Neuron (in vitro differentiated cells): Measurements from ENCODE around the gene PLD5.

ENCODE experiments used
- H2AFZ ChIP-seq: one replicate; pipeline ENCODE4 v1.6.1; 2013; ENCODE audit warnings: low read depth, mild to moderate bottlenecking, inconsistent platforms, low read length, moderate library complexity
- H3K27me3 ChIP-seq: one replicate; pipeline ENCODE4 v1.6.1; 2013; ENCODE audit warnings: low read length; ENCODE audit not compliant: insufficient read depth
- H3K36me3 ChIP-seq: one replicate; pipeline ENCODE4 v1.6.1; 2013; ENCODE audit warnings: low read length; ENCODE audit not compliant: insufficient read depth
- H3K4me1 ChIP-seq: one replicate; pipeline ENCODE4 v1.6.1; 2013; ENCODE audit warnings: low read length; ENCODE audit not compliant: insufficient read depth
- H3K4me3 ChIP-seq: 2 replicates; pipeline ENCODE4 v1.5.1; 2013; ENCODE audit warnings: mild to moderate bottlenecking, low read length, moderate library complexity
- H3K9me3 ChIP-seq: one replicate; pipeline ENCODE4 v1.6.1; 2013; ENCODE audit warnings: low read length

The PLD5 gene

DNA sequence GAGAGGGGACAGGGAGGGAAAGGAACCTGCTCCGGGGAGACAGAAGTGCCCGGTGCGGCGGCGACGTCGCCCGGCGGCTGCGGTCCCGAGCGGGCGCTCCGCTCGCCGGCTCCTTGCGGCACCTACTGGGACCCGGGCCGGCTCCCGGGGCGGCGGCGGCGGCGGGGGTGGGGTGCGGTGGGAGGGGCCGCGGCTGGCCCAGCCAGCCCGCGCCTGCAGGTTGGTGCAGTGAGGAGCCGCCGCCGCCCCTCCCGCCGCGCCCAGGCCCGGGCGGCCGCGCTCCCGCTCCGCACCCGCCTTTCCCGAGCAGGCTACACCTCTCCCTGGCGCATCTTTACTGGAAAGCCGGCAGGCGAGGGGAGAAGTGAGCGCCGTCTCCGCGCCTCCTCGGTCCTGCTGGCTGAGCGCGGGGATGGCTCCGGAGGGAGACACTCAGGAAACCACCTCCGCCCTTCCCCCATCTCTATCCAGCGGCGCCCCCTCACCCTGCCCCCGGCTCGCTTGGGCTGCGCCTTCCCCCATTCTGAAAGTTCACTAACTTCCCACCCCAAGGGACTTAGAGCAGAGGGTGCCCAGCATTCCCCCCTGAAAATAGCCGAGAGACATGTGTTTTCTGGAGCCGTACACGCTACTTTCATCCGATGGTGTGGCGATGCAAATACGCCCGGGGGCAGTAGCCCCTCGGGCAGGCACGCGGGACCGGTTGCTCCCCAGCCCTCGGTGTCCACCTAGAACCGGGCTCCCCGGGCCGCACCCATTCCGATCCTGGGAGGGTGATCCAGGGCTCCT, at the start of gene PLD5:
TSS of gene PLD5 (minus strand) at position 127 of the 789 bp plus-strand sequence.
- H3K36me3 ChIP-seq: no peaks in the 10 kb centered on the region
- H3K4me3 ChIP-seq: peak within 1 kb of the TSS; percentile 57
- peaks cover 11% of the 10 kb centered on the region for H3K4me1 ChIP-seq
- H3K27me3 ChIP-seq: peaks cover 30% of the 10 kb centered on the region
- peak within 1 kb of the TSS; percentile 86 for H2AFZ ChIP-seq
- no peaks in the 10 kb centered on the region for H3K9me3 ChIP-seq

DNA sequence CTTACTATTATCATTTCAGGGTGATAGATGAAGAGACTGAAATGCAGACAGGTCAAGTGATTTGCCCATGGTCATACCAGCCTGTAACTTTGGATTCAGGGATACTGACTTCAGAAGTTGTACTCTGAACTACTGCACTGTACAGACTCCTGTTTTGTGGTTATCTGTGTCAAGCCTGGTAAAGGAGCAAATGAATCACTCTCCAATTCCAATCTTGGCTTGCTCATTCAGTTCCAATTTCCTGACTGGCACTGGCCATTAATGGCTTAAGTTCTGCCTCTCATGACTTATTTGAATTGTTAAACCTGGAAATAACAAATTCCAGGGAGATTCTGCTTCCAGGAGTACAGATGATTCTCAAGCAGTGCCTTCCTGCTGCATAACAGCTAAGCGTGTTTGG, 45.4 kb upstream of the PLD5 start:
- Histone ChIP-seq H3K9me3 (no peaks in the 10 kb centered on the region), H3K4me3 (no peak overlapping the region), H3K36me3 (no peaks in the 10 kb centered on the region), H2AFZ (no peak overlapping the region), H3K4me1 (no peaks in the 10 kb centered on the region), H3K27me3 (peaks cover 4% of the 10 kb centered on the region)

DNA sequence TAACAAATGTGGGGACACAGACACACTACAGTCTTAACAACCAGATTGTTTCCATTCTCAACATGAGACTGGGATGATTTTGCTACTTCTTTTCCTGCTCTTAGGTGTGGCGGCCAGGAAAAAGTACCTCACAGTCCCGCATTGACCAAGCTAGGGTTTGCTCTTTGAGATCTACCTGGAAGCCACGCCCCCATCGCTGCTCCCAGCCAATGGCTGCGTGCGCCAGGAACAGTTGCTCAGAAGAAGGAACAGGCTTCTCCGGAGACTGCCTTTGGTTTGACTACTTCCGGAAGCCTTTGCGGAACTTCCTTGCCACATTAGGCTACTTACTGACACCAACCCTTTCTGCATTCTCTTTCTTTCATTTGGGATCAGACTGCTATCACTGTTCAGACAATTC, 44.2 kb upstream of the PLD5 start:
- no peak overlapping the region for H2AFZ ChIP-seq
- H3K36me3 ChIP-seq: no peaks in the 10 kb centered on the region
- peaks cover 6% of the 10 kb centered on the region for H3K27me3 ChIP-seq
- H3K4me1 ChIP-seq: no peaks in the 10 kb centered on the region
- H3K9me3 ChIP-seq: no peaks in the 10 kb centered on the region
- H3K4me3 ChIP-seq: no peak overlapping the region

DNA sequence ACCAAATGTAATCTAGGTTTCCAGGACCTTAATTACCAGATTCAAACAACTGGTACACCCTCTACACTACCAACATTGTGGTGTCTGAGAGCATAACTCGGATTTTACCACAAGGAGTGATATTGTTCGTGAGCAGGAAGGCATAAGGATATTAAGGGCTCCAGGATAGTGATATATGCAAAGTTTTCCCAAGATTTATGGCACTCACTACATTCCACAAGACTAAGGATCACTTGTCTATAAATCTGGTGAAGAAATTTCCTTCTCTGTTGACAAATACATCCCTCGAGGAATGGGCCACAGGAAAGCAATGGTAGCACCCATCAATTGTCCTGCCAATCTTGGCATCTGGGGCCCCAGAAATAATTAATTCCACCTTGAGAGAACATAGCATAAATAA, 43.1 kb upstream of the PLD5 start:
- Histone ChIP-seq H3K4me1 (no peaks in the 10 kb centered on the region), H3K27me3 (peaks cover 8% of the 10 kb centered on the region), H3K4me3 (no peak overlapping the region), H3K9me3 (no peaks in the 10 kb centered on the region), H3K36me3 (no peaks in the 10 kb centered on the region), H2AFZ (no peak overlapping the region)

DNA sequence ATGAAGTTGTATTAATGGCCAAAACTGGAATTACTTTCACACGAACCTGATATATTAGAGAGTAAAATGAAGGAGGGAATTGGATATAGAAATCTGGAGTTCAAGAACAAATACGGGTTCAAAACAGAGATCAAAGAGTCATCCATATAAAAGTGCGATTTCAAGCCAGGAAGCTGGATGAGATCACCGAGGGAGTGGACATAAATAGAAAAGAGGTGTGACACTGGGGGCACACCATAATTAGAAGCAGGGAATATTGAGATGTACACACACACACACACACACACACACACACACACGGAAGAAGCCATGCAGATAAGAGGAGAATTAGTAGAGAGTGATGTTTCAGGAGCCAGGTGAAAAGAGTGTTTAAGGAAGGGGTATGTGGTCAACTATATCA, 32.3 kb upstream of the PLD5 start:
- Histone ChIP-seq H3K36me3 (no peaks in the 10 kb centered on the region), H2AFZ (no peak overlapping the region), H3K9me3 (peaks cover 3% of the 10 kb centered on the region)

DNA sequence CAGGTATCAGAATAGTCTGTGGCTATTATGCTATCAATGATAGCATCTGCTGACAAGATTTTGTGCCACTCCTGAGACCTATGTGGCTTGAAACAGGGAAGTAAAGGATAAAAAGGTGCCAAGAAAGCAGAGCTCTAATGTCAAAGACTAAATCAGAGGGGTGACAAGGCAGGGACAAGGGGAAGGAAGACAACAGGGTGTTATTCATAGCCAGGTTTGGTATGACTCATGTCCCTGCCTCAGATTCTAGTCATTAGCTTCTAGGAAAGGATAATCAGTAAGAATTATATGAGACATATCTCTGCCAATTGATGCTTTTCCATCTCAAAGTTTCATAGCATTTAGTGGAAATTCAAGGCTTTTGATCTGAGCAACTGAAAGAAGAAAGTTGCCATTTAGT, 31.8 kb upstream of the PLD5 start:
- no peaks in the 10 kb centered on the region for H3K36me3 ChIP-seq
- H3K4me1 ChIP-seq: no peaks in the 10 kb centered on the region
- no peaks in the 10 kb centered on the region for H3K27me3 ChIP-seq
- no peak overlapping the region for H2AFZ ChIP-seq
- H3K4me3 ChIP-seq: no peak overlapping the region
- H3K9me3 ChIP-seq: peaks cover 3% of the 10 kb centered on the region

More for the DNA sequence above, 32.3 kb upstream of the PLD5 start:
- Histone ChIP-seq H3K4me3 (no peak overlapping the region), H3K4me1 (no peaks in the 10 kb centered on the region), H3K27me3 (no peaks in the 10 kb centered on the region)

DNA sequence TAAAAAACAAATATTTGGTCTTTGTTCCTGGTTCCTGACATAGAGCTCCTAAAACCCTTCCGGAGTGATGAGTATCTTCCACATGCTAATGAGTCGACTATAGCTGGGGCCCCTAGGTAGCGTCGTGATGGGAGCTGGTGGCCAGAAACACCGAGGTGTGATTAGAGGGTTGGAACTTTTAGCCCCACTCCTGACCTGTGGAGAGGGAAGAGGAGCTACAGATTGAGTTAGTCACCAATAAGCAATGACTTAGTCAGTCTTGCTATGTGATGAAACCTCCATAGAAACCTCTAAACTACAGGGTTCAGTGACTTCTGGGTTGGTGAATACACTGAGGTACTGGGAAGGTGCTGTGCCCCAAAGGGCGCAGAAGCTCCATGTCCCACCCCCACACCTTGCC, 30.1 kb upstream of the PLD5 start:
- Histone ChIP-seq H3K27me3 (no peaks in the 10 kb centered on the region), H3K9me3 (no peaks in the 10 kb centered on the region), H2AFZ (no peak overlapping the region), H3K4me3 (no peak overlapping the region), H3K4me1 (no peaks in the 10 kb centered on the region), H3K36me3 (no peaks in the 10 kb centered on the region)

DNA sequence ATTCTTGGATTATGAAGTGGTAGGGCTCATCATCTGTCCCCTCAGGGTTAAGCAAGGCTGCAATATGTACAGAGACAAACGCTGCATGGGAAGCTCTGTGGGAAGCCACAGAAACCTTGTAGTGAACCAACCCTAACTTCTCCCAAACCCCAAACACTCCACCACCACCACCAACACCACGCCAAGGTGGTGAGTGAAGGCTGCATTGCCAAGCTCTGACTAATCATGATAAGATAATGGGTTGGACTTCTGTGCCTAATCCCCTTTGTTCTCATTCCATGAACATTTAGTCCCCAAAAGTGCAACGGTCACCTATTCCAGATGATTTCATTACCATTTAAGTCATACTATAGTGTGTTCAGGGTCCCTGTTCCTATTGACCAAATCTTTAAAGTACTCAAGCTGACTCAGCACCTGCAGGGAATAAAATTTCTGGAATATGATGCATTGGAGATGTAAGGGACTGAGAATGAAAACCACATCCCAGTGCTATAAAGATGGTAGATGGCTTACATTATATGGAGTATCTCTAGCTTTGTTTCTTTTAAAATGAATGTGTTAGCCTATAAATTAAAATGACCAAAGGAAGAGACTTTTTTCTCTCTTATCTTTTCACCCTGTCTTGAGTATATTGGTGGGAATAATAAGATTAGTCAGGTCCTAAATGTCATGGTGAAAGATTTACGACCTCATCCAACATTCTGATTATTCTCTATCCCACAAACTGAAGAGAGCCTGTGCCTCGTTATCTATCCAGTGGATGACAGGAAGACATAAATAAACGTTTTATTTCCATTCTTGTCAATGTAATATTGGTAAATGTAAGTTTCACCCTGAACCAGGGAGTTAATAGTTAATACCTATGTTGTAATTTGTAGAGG, 22.6 kb upstream of the PLD5 start:
- Histone ChIP-seq H3K27me3 (no peaks in the 10 kb centered on the region), H3K4me1 (no peaks in the 10 kb centered on the region)

DNA sequence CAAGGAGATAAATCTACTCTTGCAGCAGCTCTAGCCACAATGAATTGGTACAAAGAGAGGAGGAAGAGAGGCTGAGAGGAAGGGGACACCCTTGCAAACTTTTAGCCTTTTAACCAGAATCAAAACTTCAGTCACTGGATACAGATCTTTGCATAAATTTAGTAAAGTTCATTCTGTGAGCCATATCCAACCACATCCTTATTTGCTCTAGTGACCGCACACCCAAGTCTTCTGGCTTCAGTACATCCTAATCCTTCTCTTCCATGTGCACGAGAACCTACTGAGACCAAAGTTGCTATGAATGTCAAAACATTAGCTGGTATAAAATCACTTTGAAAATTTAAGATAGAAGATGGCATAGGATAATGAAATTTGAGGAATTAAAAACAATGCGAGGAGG, 21.9 kb upstream of the PLD5 start:
- Histone ChIP-seq H2AFZ (no peak overlapping the region), H3K27me3 (no peaks in the 10 kb centered on the region), H3K9me3 (no peaks in the 10 kb centered on the region), H3K4me3 (no peak overlapping the region), H3K4me1 (no peaks in the 10 kb centered on the region), H3K36me3 (no peaks in the 10 kb centered on the region)

More for the DNA sequence above, 22.6 kb upstream of the PLD5 start:
- H3K9me3 ChIP-seq: no peaks in the 10 kb centered on the region
- H3K36me3 ChIP-seq: no peaks in the 10 kb centered on the region
- no peak overlapping the region for H2AFZ ChIP-seq
- no peak overlapping the region for H3K4me3 ChIP-seq

DNA sequence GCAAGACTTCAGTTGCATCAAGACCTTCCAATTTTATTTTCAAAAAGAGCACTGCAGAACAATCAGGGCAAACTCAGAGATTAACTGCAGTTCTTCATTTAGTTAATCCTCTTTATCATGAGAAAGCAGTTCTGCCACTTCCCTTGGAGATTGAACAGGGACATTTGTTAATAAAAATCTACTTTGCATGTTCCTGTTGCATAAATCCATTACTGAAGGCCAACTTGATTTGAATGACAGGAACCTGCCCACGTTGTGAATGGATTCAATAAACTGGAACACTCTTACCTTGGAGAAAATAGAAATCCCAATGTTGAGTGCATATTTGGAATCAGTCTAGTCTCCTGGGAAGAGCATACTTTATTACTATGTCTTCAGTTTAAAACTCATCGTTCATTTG, 19.6 kb upstream of the PLD5 start:
- no peak overlapping the region for H3K4me3 ChIP-seq
- no peaks in the 10 kb centered on the region for H3K27me3 ChIP-seq
- no peak overlapping the region for H2AFZ ChIP-seq
- H3K4me1 ChIP-seq: no peaks in the 10 kb centered on the region
- no peaks in the 10 kb centered on the region for H3K9me3 ChIP-seq
- no peaks in the 10 kb centered on the region for H3K36me3 ChIP-seq

DNA sequence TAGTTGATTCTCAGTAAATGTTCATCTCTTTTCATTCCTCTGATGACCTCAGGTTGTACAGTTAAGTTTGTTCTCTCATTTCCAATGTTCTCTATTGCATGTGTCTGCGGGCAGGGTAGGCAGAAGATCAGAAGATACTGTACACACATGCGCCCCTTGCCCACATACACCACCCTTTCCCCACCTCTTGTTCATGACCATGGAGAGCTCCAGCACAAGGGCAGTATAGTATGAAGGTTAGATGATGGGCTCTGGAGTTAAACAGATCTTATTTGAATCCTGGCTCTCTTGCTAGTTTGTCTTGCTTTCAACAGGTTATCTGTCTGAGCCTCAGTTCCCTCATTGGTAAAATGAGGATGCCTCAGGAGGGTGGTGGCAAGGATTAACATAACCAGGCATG, 17.8 kb upstream of the PLD5 start:
- Histone ChIP-seq H3K36me3 (no peaks in the 10 kb centered on the region), H3K4me1 (no peaks in the 10 kb centered on the region), H3K9me3 (no peaks in the 10 kb centered on the region), H2AFZ (no peak overlapping the region), H3K4me3 (no peak overlapping the region), H3K27me3 (no peaks in the 10 kb centered on the region)

DNA sequence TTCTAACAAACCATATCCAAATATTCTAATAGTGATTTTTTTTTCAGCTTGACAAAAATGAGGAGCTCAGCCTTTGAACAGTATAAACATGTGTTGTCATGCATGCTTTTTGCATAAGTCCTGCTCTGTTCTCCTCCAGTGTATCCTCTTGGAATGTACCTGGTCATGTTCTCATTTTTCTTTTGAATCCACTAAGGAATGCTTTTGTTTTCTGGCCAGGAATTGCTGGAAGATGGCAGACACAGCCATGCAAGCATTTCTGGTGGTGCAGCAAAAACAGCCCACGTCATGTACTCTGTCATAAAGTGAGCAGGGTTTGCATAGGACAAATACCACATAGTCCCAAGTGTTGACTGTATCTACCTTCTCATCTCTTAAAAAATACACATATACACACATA, 11.5 kb upstream of the PLD5 start:
- H3K4me3 ChIP-seq: no peak overlapping the region
- no peaks in the 10 kb centered on the region for H3K4me1 ChIP-seq
- no peaks in the 10 kb centered on the region for H3K9me3 ChIP-seq
- no peak overlapping the region for H2AFZ ChIP-seq
- no peaks in the 10 kb centered on the region for H3K36me3 ChIP-seq
- no peaks in the 10 kb centered on the region for H3K27me3 ChIP-seq

DNA sequence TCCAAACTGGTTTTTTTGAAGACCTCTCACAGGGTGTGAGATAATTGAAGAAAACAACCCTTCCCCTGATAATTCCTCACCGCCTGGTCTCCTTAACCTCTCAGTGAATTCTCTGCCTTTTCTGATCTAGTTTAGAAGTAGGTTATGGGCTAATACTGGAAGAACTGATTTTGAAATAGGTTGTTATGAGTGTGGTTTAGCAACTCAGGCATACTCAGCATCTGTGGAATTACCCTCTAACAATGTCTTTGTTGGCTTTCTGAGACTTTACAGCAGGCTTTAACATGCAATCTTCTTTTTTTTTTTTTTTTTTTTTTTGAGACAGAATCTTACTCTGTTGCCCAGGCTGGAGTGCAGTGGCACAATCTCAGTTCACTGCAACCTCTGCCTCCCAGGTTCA, 10.3 kb upstream of the PLD5 start:
- no peaks in the 10 kb centered on the region for H3K36me3 ChIP-seq
- H3K27me3 ChIP-seq: no peaks in the 10 kb centered on the region
- no peak overlapping the region for H2AFZ ChIP-seq
- no peak overlapping the region for H3K4me3 ChIP-seq
- no peaks in the 10 kb centered on the region for H3K4me1 ChIP-seq
- no peaks in the 10 kb centered on the region for H3K9me3 ChIP-seq
